Nephron progenitor cell (in vitro differentiated cells): ENCODE measurements around the gene FAM120A.

Experiments used
- DNase-seq: peaks from one replicate; pipeline ENCODE4 v3.0.0; 2021
- H3K27ac Mint-ChIP-seq: 2 replicates; pipeline ENCODE4 v1.8.0; 2021; ENCODE audit warnings: mild to moderate bottlenecking, moderate library complexity, mixed read lengths
- H3K27me3 Mint-ChIP-seq: 2 replicates; pipeline ENCODE4 v1.8.0; 2021; ENCODE audit warnings: mild to moderate bottlenecking, low read depth, mixed read lengths; ENCODE audit not compliant: poor library complexity
- H3K36me3 Mint-ChIP-seq: 2 replicates; pipeline ENCODE4 v1.8.0; 2021; ENCODE audit warnings: low read depth, mixed read lengths
- H3K4me1 Mint-ChIP-seq: 2 replicates; pipeline ENCODE4 v1.8.0; 2021; ENCODE audit warnings: mixed read lengths
- H3K4me3 Mint-ChIP-seq: 2 replicates; pipeline ENCODE4 v1.8.0; 2021; ENCODE audit warnings: mild to moderate bottlenecking, moderate library complexity, mixed read lengths
- H3K9me3 Mint-ChIP-seq: 2 replicates; pipeline ENCODE4 v1.8.0; 2021; ENCODE audit warnings: mild to moderate bottlenecking, moderate library complexity, mixed read lengths
- CTCF ChIP-seq: fragments of 200-600 bp; sonication (generic); IDR thresholded peaks from 2 replicates; pipeline ENCODE4 v1.5.0; 2021; ENCODE audit warnings: antibody characterized with exemption

The FAM120A gene

GRCh38 chr9:93465855-93466254 is 14.4 kb downstream of the FAM120A start:
- Mint-ChIP-seq H3K36me3 (peaks cover 7% of the 10 kb centered on the region), H3K27ac (no peak overlapping the region), H3K4me3 (no peak overlapping the region), H3K4me1 (peaks cover 83% of the 10 kb centered on the region), H3K9me3 (no peaks in the 10 kb centered on the region), H3K27me3 (no peaks in the 10 kb centered on the region)
- TF ChIP-seq CTCF = no peak
- DNase-seq = no peak

GRCh38 chr9:93466416-93467061 is 15.1 kb downstream of the FAM120A start:
- TF ChIP-seq CTCF = no peak
- Mint-ChIP-seq H3K4me3 (no peak overlapping the region), H3K36me3 (peaks cover 14% of the 10 kb centered on the region), H3K9me3 (no peaks in the 10 kb centered on the region), H3K27ac (no peak overlapping the region), H3K27me3 (no peaks in the 10 kb centered on the region), H3K4me1 (peaks cover 86% of the 10 kb centered on the region)
- DNase-seq = no peak

GRCh38 chr9:93467062-93467416 is 15.6 kb downstream of the FAM120A start:
- H3K4me3 Mint-ChIP-seq = no peak overlapping the region
- no peaks in the 10 kb centered on the region for H3K27me3 Mint-ChIP-seq
- no peak for TF ChIP-seq CTCF
- no peak overlapping the region for H3K27ac Mint-ChIP-seq
- no peak for DNase-seq
- peaks cover 15% of the 10 kb centered on the region for H3K36me3 Mint-ChIP-seq
- peaks cover 88% of the 10 kb centered on the region for H3K4me1 Mint-ChIP-seq
- H3K9me3 Mint-ChIP-seq = no peaks in the 10 kb centered on the region

- Mint-ChIP-seq H3K4me1 (peaks cover 91% of the 10 kb centered on the region), H3K36me3 (peaks cover 20% of the 10 kb centered on the region), H3K9me3 (no peaks in the 10 kb centered on the region), H3K4me3 (no peak overlapping the region), H3K27ac (no peak overlapping the region), H3K27me3 (no peaks in the 10 kb centered on the region)
- no peak for TF ChIP-seq CTCF
- DNase-seq = no peak
Observed at GRCh38 chr9:93467462-93467861, 16.0 kb downstream of the FAM120A start.

GRCh38 chr9:93468763-93469456 is 17.4 kb downstream of the FAM120A start:
- Mint-ChIP-seq H3K36me3 (peaks cover 28% of the 10 kb centered on the region), H3K4me3 (peak overlapping the region; percentile 45), H3K4me1 (peaks cover 81% of the 10 kb centered on the region), H3K27me3 (no peaks in the 10 kb centered on the region), H3K27ac (peak overlapping the region; percentile 97), H3K9me3 (no peaks in the 10 kb centered on the region)
- peak; percentile 47 for DNase-seq
- TF ChIP-seq CTCF = no peak

- Mint-ChIP-seq H3K4me3 (no peak overlapping the region), H3K27ac (peak overlapping the region; percentile 36), H3K4me1 (peaks cover 66% of the 10 kb centered on the region), H3K9me3 (peaks cover 4% of the 10 kb centered on the region), H3K27me3 (no peaks in the 10 kb centered on the region), H3K36me3 (peaks cover 43% of the 10 kb centered on the region)
- no peak for DNase-seq
- TF ChIP-seq CTCF = no peak
Observed at GRCh38 chr9:93470391-93470790, 18.9 kb downstream of the FAM120A start.
